Colonic mucosa (tissue), 4 donors: ENCODE results near the gene LNPEP. TPM values are rescaled to one million over a fixed set of nuclear protein-coding genes. Genes with fewer than 3 reads are reported as not detected.

ENCODE experiments used
- DNase-seq: peaks from one replicate; pipeline ENCODE4 v3.0.0-alpha.2; 2020
- H3K27ac ChIP-seq: fragments of 200-600 bp; one replicate; pipeline ENCODE4 v1.8.0; 2021
- H3K27me3 ChIP-seq: fragments of 200-600 bp; one replicate; pipeline ENCODE4 v1.8.0; 2021
- H3K36me3 ChIP-seq: fragments of 200-600 bp; one replicate; pipeline ENCODE4 v1.8.0; 2021
- H3K4me1 ChIP-seq: fragments of 200-600 bp; one replicate; pipeline ENCODE4 v1.8.0; 2021; ENCODE audit warnings: mild to moderate bottlenecking
- H3K4me3 ChIP-seq: fragments of 200-600 bp; one replicate; pipeline ENCODE4 v1.8.0; 2021
- H3K9ac ChIP-seq, 2 donors: one replicate each; pipeline ENCODE4 v1.7.0; 2013; ENCODE audit warnings: control low read depth in 2 of 2, low read depth in 2 of 2, low read length in 2 of 2
- H3K9me3 ChIP-seq: fragments of 200-600 bp; one replicate; pipeline ENCODE4 v1.8.0; 2021
- CTCF ChIP-seq: fragments of 200-600 bp; IDR thresholded peaks from one replicate; pipeline ENCODE4 v1.8.0; 2022; ENCODE audit warnings: antibody characterized with exemption, mild to moderate bottlenecking
- intact Hi-C: fragments of 100-400 bp; cut with DNase I; formaldehyde crosslinking; loops from one replicate; pipeline ENCODE4 v1.14.1; 2022
- total RNA-seq, 2 donors: library from RNA; stranded (reverse); fragmentation: NEBNext Ultra II Directional in 1 of 2; extraction: Animal tissue kit (Norgen Biotek cat#: 25700) in 1 of 2; gene quantifications; one replicate each; pipeline ENCODE4 v1.2.1, GENCODE V29; 2021
- donor health status: healthy.
- donor health status: DM: no; HTN: no; CAD: no.
- donor health status: DM: no; HTN: no; CAD: no.

The LNPEP gene
- total RNA-seq, 2 donors from 2014 or later: 23.7 to 34.9 TPM

- H3K4me3 ChIP-seq: no peak overlapping the region
- H3K9ac ChIP-seq: no peak overlapping the region
- no peaks in the 10 kb centered on the region for H3K36me3 ChIP-seq
- intact Hi-C loops: no loop called here
- no peaks in the 10 kb centered on the region for H3K4me1 ChIP-seq
- TF ChIP-seq CTCF: no peak
- H3K27ac ChIP-seq: peak overlapping the region; percentile 52
- H3K27me3 ChIP-seq: no peaks in the 10 kb centered on the region
- no peak for DNase-seq
- no peaks in the 10 kb centered on the region for H3K9me3 ChIP-seq
These were observed 26.7 kb downstream of the LNPEP start for GRCh38 chr5:96962540-96962991.

GRCh38 chr5:96963267-96963666, 27.4 kb downstream of the LNPEP start:
- H3K27me3 ChIP-seq: no peaks in the 10 kb centered on the region
- H3K4me3 ChIP-seq: no peak overlapping the region
- peak overlapping the region; percentile 52 for H3K27ac ChIP-seq
- H3K4me1 ChIP-seq: no peaks in the 10 kb centered on the region
- H3K9me3 ChIP-seq: no peaks in the 10 kb centered on the region
- peak; percentile 45 for DNase-seq
- intact Hi-C loops: no loop called here
- no peak overlapping the region for H3K9ac ChIP-seq
- H3K36me3 ChIP-seq: no peaks in the 10 kb centered on the region
- no peak for TF ChIP-seq CTCF

- no peaks in the 10 kb centered on the region for H3K9me3 ChIP-seq
- H3K4me1 ChIP-seq: no peaks in the 10 kb centered on the region
- no peak overlapping the region for H3K4me3 ChIP-seq
- H3K27me3 ChIP-seq: no peaks in the 10 kb centered on the region
- TF ChIP-seq CTCF: no peak
- no peak overlapping the region for H3K9ac ChIP-seq
- H3K36me3 ChIP-seq: no peaks in the 10 kb centered on the region
- intact Hi-C loops: no loop called here
- no peak for DNase-seq
- H3K27ac ChIP-seq: no peak overlapping the region
These were observed 30.9 kb downstream of the LNPEP start for GRCh38 chr5:96966801-96967200.

DNA sequence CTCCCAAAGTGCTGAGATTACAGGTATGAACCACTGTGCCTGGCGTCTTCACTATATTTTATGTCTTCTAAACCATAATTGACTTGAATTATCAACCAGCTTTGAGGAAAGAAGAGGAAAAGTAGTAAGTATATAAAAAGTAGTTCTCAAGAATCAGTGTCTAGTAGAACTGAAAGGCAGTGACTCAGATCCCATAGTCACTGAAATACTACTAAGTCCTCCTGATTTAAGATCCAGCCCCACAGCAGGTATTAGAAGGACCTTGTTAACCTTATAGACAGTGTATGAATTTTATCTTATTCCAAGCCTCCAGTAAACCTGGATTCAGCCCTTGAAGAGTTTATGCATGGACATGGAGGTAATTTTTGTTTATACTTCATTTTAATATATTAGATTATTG, 31.5 kb downstream of the LNPEP start:
- no peak overlapping the region for H3K9ac ChIP-seq
- intact Hi-C loops: no loop called here
- no peak for DNase-seq
- no peak for TF ChIP-seq CTCF
- no peaks in the 10 kb centered on the region for H3K36me3 ChIP-seq
- H3K9me3 ChIP-seq: no peaks in the 10 kb centered on the region
- no peak overlapping the region for H3K4me3 ChIP-seq
- no peaks in the 10 kb centered on the region for H3K4me1 ChIP-seq
- H3K27me3 ChIP-seq: no peaks in the 10 kb centered on the region
- no peak overlapping the region for H3K27ac ChIP-seq

DNA sequence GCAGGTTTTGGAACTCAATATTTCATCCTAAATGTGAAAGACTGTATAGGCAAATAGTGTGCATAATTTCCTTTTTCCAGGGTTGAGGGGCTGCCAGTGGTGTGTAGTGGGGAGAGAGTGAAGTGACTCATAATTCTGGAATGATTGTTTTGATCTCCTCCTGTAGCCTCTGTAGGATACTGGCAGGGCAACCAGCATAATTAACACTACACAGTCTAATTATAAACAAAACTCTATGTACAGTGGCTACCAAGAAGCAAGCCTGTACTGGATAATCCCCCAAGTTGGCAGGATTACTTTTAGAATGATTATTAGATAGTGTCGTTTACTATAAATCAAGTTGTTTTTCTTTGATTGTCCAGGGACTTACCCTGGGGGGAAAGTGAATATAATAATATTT, 32.2 kb downstream of the LNPEP start:
- intact Hi-C loops: no loop called here
- no peaks in the 10 kb centered on the region for H3K27me3 ChIP-seq
- no peak overlapping the region for H3K4me3 ChIP-seq
- H3K9me3 ChIP-seq: no peaks in the 10 kb centered on the region
- H3K27ac ChIP-seq: no peak overlapping the region
- no peak for DNase-seq
- H3K36me3 ChIP-seq: no peaks in the 10 kb centered on the region
- no peak for TF ChIP-seq CTCF
- H3K4me1 ChIP-seq: no peaks in the 10 kb centered on the region
- no peak overlapping the region for H3K9ac ChIP-seq

DNA sequence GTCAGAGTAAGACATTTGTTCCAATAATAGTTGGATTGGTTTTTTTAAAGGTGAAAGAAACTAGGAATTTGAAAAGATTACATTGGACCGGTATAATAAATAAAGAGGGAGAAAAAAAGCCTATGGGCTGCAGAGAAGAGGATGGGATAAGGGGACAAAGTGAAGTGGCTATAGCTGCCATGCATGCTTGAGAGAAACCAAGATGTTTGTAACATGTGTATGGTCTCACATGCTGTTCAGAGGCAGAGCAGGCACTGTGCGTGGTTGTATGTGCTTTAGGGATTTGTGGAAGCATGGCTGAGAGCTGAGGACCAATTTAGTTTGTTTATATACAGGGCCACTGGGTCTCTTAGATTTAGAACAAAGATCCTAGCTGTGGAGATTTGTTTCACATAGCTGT, 32.7 kb downstream of the LNPEP start:
- TF ChIP-seq CTCF: no peak
- Histone ChIP-seq H3K9me3 (no peaks in the 10 kb centered on the region), H3K4me1 (no peaks in the 10 kb centered on the region), H3K9ac (no peak overlapping the region), H3K27me3 (no peaks in the 10 kb centered on the region), H3K36me3 (no peaks in the 10 kb centered on the region), H3K27ac (no peak overlapping the region), H3K4me3 (no peak overlapping the region)
- intact Hi-C loops: no loop called here
- no peak for DNase-seq
